RWPE2 (cell line): ENCODE results near the gene HPS1.

ENCODE experiments used
- ATAC-seq: fragments of 200-7000 bp; cut with Tn5 transposase; 3 replicates; pipeline ENCODE4 v1.9.1; 2021; ENCODE audit warnings: low read depth
- DNase-seq: peaks from one replicate; pipeline ENCODE4 v3.0.0-alpha.2; 2020; ENCODE audit warnings: low spot score
- H3K27ac ChIP-seq: fragments of 450-650 bp; 2 replicates; pipeline ENCODE4 v1.5.1; 2017; ENCODE audit warnings: mild to moderate bottlenecking; ENCODE audit not compliant: poor library complexity, severe bottlenecking
- H3K27me3 ChIP-seq: fragments of 250-450 bp; sonication (Bioruptor Pico); 2 replicates; pipeline ENCODE4 v1.5.1; 2021; ENCODE audit warnings: mild to moderate bottlenecking, moderate library complexity; ENCODE audit not compliant: insufficient read depth, poor library complexity, severe bottlenecking
- H3K36me3 ChIP-seq: fragments of 250-450 bp; sonication (Bioruptor Pico); 2 replicates; pipeline ENCODE4 v1.5.1; 2020; ENCODE audit warnings: low read depth, mild to moderate bottlenecking, moderate library complexity
- H3K4me1 ChIP-seq: fragments of 250-450 bp; sonication (Bioruptor Pico); 2 replicates; pipeline ENCODE4 v1.5.1; 2021; ENCODE audit warnings: mild to moderate bottlenecking, moderate library complexity; ENCODE audit not compliant: insufficient read depth, poor library complexity, severe bottlenecking
- H3K4me3 ChIP-seq: fragments of 250-450 bp; sonication (Bioruptor Pico); 2 replicates; pipeline ENCODE4 v1.5.1; 2021; ENCODE audit warnings: mild to moderate bottlenecking, moderate library complexity; ENCODE audit not compliant: severe bottlenecking
- H3K9me3 ChIP-seq: fragments of 250-450 bp; sonication (Bioruptor Pico); 2 replicates; pipeline ENCODE4 v1.5.1; 2021; ENCODE audit warnings: mild to moderate bottlenecking, moderate library complexity; ENCODE audit not compliant: severe bottlenecking
- CTCF ChIP-seq: fragments of 450-650 bp; IDR thresholded peaks from one replicate; pipeline ENCODE4 v1.5.1; 2017; ENCODE audit warnings: mild to moderate bottlenecking, moderate library complexity; ENCODE audit not compliant: poor library complexity, severe bottlenecking

HPS1 gene

DNA sequence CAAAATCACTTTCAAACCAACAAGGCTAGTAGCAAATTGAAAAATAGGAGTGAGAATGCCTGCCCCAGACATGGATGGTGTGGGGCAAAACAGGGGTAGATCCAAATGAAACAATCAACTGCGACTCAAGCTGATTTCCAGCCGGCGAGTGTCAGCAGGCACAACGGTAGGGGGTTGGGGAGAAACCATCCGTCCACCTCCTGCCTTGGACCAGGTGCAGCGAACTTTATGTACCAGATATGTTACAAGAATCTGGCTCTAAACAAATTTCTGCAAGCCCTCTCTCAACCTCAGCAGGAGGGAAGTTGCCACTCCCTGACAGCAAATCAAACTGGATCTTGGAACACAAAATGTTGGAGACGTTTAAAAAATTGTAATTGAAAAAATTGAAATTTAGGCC is 76.9 kb downstream of the HPS1 start:
- H3K4me3 ChIP-seq: no peak overlapping the region
- H3K36me3 ChIP-seq: no peaks in the 10 kb centered on the region
- TF ChIP-seq CTCF: no peak
- ATAC-seq (no peak), DNase-seq (no peak)
- peaks cover 3% of the 10 kb centered on the region for H3K4me1 ChIP-seq
- H3K27me3 ChIP-seq: no peaks in the 10 kb centered on the region
- H3K27ac ChIP-seq: no peak overlapping the region
- no peaks in the 10 kb centered on the region for H3K9me3 ChIP-seq

DNA sequence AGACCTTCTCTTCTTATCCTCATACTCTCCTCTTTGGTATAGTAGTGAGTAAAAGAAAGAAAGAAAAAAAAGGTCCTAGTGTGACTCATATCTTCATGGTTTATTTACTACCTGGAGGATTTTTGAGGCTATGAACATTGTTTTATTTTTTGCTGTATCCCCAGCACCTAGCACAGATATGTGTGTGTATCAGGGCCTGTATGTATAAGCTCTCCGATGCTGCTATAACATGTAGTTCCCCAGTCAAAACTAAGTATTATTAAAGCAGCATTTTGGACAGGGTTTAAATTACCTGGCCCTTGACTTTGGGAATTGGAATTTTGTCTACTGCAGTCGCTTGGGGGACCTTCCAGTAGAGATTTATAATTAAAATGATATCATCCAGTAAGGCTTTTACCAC is 78.1 kb downstream of the HPS1 start:
- ATAC-seq (no peak), DNase-seq (no peak)
- H3K4me3 ChIP-seq: no peak overlapping the region
- H3K4me1 ChIP-seq: no peaks in the 10 kb centered on the region
- no peak overlapping the region for H3K27ac ChIP-seq
- H3K36me3 ChIP-seq: no peaks in the 10 kb centered on the region
- no peaks in the 10 kb centered on the region for H3K9me3 ChIP-seq
- no peak for TF ChIP-seq CTCF
- H3K27me3 ChIP-seq: no peaks in the 10 kb centered on the region

- H3K4me1 ChIP-seq: no peaks in the 10 kb centered on the region
- DNase-seq (no peak), ATAC-seq (no peak)
- no peaks in the 10 kb centered on the region for H3K27me3 ChIP-seq
- no peak overlapping the region for H3K27ac ChIP-seq
- H3K4me3 ChIP-seq: no peak overlapping the region
- TF ChIP-seq CTCF: no peak
- no peaks in the 10 kb centered on the region for H3K9me3 ChIP-seq
- no peaks in the 10 kb centered on the region for H3K36me3 ChIP-seq
Observed at GRCh38 chr10:98367604-98368451, 78.9 kb downstream of the HPS1 start.
